KOPT-K1 (cell line): ENCODE data around the gene CLCN3.
"Not testable (repeated sequence)": the region's sequence is repeated elsewhere in the genome, so short reads cannot be mapped to it uniquely, and the experiment has no call there.

ENCODE experiments used
- H3K27ac ChIP-seq: fragments of 200-600 bp; sonication (generic); 2 replicates; pipeline ENCODE4 v1.5.1; 2016; ENCODE audit warnings: antibody characterized with exemption, mild to moderate bottlenecking, low read depth, low read length; ENCODE audit not compliant: poor library complexity, severe bottlenecking
- H3K36me3 ChIP-seq: fragments of 200-600 bp; sonication (generic); 2 replicates; pipeline ENCODE4 v1.5.1; 2017; ENCODE audit warnings: antibody characterized with exemption, mild to moderate bottlenecking, low read length, moderate library complexity; ENCODE audit not compliant: insufficient read depth
- H3K9me3 ChIP-seq: fragments of 200-600 bp; sonication (generic); 2 replicates; pipeline ENCODE4 v1.5.1; 2017; ENCODE audit warnings: antibody characterized with exemption, low read length, mild to moderate bottlenecking; ENCODE audit not compliant: insufficient read depth, poor library complexity, severe bottlenecking

The CLCN3 gene

DNA sequence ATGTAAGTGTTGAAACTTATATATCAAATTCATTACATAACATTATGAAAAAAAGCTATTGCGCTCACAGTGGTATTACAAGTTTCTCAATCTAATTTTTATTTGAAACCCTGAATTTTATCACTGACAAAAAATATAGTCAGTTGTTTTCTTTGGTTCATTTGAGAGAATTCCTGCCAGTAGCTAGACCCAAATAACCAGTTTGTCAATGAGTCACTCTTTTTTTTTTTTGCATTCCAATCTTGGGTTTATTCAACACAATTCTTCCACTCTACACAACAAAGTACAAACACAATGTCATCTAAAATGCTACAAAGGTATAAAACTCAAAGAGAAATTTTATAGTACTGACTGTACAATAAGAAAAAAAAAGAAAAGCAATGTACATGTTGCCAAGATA lies 124.2 kb downstream of the CLCN3 start:
- no peaks in the 10 kb centered on the region for H3K9me3 ChIP-seq
- no peak overlapping the region for H3K27ac ChIP-seq
- H3K36me3 ChIP-seq: peaks cover 74% of the 10 kb centered on the region

DNA sequence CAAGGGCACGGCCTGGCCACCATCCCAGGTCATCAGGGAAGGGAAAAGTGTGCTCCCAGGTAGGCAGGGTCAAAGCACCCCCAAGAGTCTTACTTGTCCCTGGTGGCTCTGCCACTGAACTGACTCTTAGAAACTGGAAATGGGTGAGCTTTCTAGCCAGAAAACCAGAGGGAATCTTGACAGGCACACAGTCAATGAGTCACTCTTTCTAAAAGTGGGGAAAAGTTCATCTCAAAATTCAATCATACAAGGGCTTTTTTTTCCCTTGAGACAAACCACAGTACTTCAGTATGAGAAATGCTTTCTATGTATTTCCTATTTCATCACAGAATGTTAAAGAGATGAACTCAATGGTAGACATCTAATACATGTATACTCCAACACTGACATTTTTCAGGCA lies 124.9 kb downstream of the CLCN3 start:
- no peak overlapping the region for H3K27ac ChIP-seq
- peaks cover 76% of the 10 kb centered on the region for H3K36me3 ChIP-seq
- no peaks in the 10 kb centered on the region for H3K9me3 ChIP-seq

DNA sequence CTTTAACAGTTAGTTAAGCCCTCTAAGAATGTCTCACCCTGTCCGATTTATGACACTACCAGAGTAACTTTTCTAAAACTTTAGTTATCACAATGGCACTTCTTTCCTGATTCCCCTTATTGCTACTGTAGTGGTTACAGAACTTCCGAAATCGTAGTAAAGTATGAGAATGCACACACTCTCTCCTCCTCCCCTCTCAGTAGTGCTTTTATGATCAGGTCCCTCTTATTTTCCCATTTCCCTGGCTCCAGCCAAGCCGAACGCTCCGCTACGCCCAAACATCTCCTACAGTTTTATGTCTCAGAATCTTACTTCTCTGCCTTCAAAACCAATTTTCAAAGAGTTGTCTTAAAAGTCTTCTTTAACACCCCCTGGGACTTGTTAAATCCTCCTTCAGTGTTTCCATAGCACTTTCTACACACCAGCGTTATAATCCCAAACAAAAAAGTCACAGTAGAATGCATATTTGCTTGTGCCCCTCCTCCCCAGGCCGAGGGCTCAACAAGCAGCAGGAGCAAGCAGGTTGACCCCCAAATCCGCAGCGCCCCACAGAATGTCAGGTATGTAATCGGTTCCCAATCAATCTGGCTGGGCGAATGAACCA lies 136.7 kb downstream of the CLCN3 start:
- Histone ChIP-seq H3K27ac (peak overlapping the region; percentile 74), H3K36me3 (peaks cover 18% of the 10 kb centered on the region), H3K9me3 (no peaks in the 10 kb centered on the region)

DNA sequence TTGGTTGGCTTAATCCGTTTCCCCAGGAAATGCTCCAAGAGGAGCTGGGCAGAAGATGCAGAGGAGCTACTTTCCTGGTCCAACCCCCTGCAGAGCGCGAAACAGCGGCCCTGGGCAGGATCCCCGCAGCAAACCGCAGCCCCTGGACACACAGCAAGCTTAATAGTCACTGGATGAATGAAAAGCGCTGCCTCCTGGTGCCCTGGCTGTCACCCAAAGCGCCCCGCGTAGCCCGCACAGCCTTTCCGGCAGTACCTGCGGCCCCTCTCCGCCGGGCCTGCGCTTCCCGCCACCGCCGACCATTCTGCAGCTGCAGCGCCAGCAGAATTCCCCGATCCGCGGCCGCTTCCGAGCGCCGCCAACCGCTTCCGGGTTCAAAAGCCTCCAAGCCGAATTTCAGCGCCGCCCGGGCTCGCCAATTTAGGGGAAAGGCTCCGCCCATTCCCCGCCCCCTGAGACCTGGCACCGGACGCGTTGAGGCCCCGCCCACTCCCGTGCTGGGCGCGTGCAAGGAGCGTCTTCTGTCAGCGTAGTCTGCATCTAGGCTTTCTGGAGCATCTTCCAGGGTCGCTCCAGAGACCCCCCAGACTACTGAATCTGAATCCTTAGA lies 137.3 kb downstream of the CLCN3 start, which contains the start of gene HPF1:
TSS of gene HPF1 (minus strand) at position 370 of the 610 bp plus-strand sequence. CDS start at position 303, 67 bp downstream.
- H3K27ac ChIP-seq: peak within 1 kb of the TSS; percentile 74
- no peaks in the 10 kb centered on the region for H3K9me3 ChIP-seq
- peaks cover 12% of the 10 kb centered on the region; the same call in 1 of the 2 replicates for H3K36me3 ChIP-seq

DNA sequence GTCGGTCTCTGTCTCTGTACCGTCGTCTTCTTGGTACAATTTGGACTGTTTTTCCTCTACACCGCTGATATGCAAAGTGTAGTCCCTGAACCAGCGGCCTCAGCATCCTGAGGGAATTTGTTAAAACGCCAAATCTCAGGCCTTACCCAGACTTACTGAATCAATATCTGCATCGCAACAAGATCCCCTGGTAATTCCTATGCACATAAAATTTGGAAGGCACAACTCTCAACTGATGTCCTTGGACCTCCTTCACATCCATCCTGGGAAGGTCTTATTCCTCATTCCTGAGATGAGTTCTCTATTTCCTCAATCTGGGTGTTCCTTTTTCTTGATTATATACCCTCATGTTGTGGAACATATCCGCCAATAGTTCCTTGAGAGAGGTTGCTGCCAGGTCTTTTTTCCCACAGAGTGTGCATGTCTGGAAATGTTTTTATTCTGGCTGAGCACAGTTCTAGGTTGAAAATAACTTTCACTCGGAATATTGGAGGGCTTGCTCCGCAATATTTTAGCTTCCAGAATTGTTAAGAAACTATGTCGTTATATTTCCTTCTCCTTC lies 138.1 kb downstream of the CLCN3 start:
- Histone ChIP-seq H3K27ac (no peak overlapping the region), H3K9me3 (no peaks in the 10 kb centered on the region)

DNA sequence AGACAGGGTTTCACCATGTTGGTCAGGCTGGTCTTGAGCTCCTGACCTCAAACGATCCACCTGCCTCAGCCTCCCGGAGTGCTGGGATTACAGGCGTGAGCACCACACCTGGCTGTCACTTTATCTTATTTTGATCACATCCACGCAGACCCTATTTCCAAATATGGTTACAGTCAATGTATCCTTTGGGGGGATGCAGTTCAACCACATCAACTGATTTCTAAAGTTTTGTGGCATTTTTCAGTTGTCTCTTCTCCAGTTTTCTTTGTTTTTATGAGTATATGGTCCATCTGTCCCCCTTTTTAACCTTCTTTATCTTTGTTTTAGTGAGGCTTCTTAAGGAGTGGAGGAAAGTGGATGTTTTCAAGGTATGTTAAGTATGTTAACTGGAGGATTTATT lies 141.5 kb downstream of the CLCN3 start:
- Histone ChIP-seq H3K9me3 (no peaks in the 10 kb centered on the region), H3K36me3 (no peaks in the 10 kb centered on the region)

More for the DNA sequence above, 138.1 kb downstream of the CLCN3 start:
- H3K36me3 ChIP-seq: peaks cover 4% of the 10 kb centered on the region; the same call in 1 of the 2 replicates

DNA sequence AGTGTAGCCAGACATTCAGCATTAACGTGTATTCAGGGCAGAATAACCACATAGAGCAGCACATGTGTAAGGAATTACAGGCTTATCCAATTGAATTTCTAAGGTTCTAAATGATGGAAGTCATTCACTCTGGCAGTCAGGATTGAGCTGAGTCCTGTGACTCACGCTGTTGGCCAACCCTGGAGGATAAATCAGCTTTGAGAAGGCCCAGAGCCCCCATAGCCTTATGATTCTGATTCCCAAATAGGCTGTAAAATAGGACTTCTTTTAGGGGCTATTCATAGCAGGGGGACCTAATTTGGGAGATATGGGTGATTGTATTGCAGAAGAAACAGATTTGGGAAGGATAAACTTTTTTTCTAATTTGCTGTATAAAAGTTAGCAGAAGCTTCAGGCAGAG lies 145.5 kb downstream of the CLCN3 start:
- no peak overlapping the region for H3K27ac ChIP-seq
- H3K36me3 ChIP-seq: no peaks in the 10 kb centered on the region
- no peaks in the 10 kb centered on the region for H3K9me3 ChIP-seq

More for the DNA sequence above, 141.5 kb downstream of the CLCN3 start:
- H3K27ac ChIP-seq: no peak overlapping the region

DNA sequence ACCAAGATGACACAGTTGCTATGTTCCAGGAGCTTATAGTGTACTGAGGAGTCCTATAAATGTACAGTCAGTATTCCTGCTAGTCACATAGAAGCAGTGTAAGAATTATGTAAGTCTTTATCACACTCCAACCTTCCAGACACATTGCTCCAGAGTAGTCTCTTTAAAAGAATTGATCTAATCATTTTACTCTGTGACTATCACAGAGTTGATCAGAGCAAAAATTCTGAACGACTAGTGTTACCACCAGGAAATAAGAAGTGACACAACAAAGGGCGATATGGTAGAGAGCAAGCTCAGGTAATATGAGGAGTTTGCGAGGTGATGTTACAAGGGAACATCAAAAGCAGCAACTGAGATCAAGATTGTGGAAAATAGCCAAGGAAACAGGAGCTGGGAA lies 146.4 kb downstream of the CLCN3 start:
- H3K36me3 ChIP-seq: no peaks in the 10 kb centered on the region

DNA sequence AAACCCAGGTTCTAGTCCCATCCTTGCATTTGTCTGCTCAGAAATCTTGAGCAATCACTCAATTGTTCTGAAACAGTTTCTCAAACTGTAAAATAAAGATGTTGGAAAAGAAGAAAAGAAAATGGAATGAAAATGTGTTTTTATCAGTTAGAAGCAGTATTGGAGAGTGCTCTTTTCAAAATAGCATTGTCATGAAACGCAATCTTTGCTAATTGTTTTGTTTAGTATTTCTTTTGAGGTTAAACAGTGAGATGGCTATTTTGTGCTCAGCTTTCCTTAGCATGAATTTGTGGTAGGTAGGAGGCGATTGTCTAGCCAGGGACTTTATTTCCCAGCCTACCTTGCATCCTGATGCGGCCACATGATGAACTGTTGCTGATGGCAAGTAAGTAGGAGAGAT lies 148.0 kb downstream of the CLCN3 start:
- Histone ChIP-seq H3K9me3 (no peaks in the 10 kb centered on the region), H3K36me3 (no peaks in the 10 kb centered on the region), H3K27ac (no peak overlapping the region)

More for the DNA sequence above, 146.4 kb downstream of the CLCN3 start:
- Histone ChIP-seq H3K9me3 (no peaks in the 10 kb centered on the region), H3K27ac (no peak overlapping the region)

DNA sequence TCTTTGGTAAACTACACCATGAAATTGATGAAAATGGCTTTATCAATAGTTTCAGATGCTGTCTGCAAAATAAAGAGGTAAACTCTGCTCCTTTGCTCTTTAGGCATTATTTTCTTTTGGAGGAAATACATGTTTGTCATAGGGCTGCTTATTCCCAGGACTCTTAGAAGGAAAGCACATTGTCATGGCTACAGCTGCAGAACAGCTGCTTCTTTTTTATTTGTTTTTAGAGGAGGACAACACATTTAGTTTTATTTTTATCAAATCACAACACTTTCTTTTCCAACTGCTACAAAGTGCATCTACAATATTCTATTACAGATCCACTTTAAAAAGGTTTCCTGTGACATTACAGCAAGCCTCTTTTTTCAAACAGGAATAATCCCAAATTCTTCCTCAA lies 150.0 kb downstream of the CLCN3 start:
- Histone ChIP-seq H3K9me3 (no peaks in the 10 kb centered on the region), H3K36me3 (no peaks in the 10 kb centered on the region)

DNA sequence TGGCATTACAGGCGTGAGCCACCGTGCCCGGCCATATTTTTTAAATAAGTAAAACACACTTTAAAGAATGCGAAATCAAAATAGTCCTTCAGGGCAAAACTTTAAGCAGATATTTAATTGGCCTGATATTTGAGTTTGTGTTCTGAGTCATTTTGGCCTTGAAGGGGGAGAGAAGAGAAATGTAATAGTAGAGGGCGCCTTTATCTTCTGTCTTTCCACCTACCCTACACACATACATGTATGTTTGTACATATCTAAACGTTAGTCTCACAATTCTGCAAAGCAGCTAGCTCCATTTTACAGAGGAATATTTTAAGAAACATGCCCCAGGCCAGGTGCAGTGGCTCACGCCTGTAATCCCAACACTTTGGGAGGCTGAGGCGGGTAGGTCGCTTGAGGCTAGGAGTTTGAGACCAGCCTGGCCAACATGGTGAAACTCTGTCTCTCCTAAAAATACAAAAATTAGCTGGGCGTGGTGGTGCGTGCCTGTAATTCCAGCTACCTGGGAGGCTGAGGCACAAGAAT lies 151.2 kb downstream of the CLCN3 start:
- H3K9me3 ChIP-seq, H3K27ac ChIP-seq, H3K36me3 ChIP-seq: not testable (repeated sequence)

More for the DNA sequence above, 150.0 kb downstream of the CLCN3 start:
- no peak overlapping the region for H3K27ac ChIP-seq
